Hematopoietic multipotent progenitor cell treated with erythropoietin and hydrocortisone succinate and interleukin-3 and kit ligand, for 4 days (in vitro differentiated cells): ENCODE measurements around the gene BRSK2.
"Not testable (repeated sequence)": the region's sequence is repeated elsewhere in the genome, so short reads cannot be mapped to it uniquely, and the experiment has no call there.

Experiments used
- DNase-seq: peaks from one replicate; pipeline ENCODE4 v3.0.0-alpha.2; 2015

The BRSK2 gene

GRCh38 chr11:1502168-1502953, 112.6 kb downstream of the BRSK2 start:
- no peak for DNase-seq

GRCh38 chr11:1502954-1503707, 113.4 kb downstream of the BRSK2 start:
- DNase-seq = no peak

GRCh38 chr11:1503708-1504104, 114.0 kb downstream of the BRSK2 start:
- no peak for DNase-seq

GRCh38 chr11:1504138-1504537, 114.4 kb downstream of the BRSK2 start:
- no peak for DNase-seq

GRCh38 chr11:1504581-1505290, 115.0 kb downstream of the BRSK2 start:
- DNase-seq = no peak

- DNase-seq = no peak
Observed at GRCh38 chr11:1505480-1505879, 115.7 kb downstream of the BRSK2 start.

GRCh38 chr11:1506981-1507380, 117.2 kb downstream of the BRSK2 start:
- DNase-seq = no peak

GRCh38 chr11:1507381-1508140, 117.8 kb downstream of the BRSK2 start:
- DNase-seq = no peak

- no peak for DNase-seq
Observed at GRCh38 chr11:1508491-1508891, 118.8 kb downstream of the BRSK2 start.

- DNase-seq = no peak
Observed at GRCh38 chr11:1508986-1509385, 119.3 kb downstream of the BRSK2 start.

- DNase-seq = no peak
Observed at GRCh38 chr11:1509626-1510255, 120.0 kb downstream of the BRSK2 start.

GRCh38 chr11:1510351-1510750, 120.6 kb downstream of the BRSK2 start:
- not testable (repeated sequence) for DNase-seq

- DNase-seq = no peak
Observed at GRCh38 chr11:1510928-1511327, 121.2 kb downstream of the BRSK2 start.

- DNase-seq = no peak
Observed at GRCh38 chr11:1511937-1512496, 122.3 kb downstream of the BRSK2 start.
